IMR-90 (cell line): Measurements from ENCODE around the gene MYO10. TPM values are rescaled to one million over a fixed set of nuclear protein-coding genes. Genes with fewer than 3 reads are reported as not detected.

Experiments used
- ATAC-seq: fragments of 200-7000 bp; cut with Tn5 transposase; 2 replicates; pipeline ENCODE4 v1.9.1; 2020; ENCODE audit warnings: low read depth, mild to moderate bottlenecking, moderate library complexity
- BruUV-seq: library from RNA; stranded (reverse); fragments of 400-500 nt; replicated peaks from 2 replicates; lab custom pipeline; 2021; lab: Mats Ljungman, UMichigan
- CTCF ChIA-PET: fragments of 300-600 bp; formaldehyde crosslinking; extraction: SDS; loops from one replicate; lab custom pipeline; 2021; ENCODE audit warnings: antibody characterized with exemption; lab: Yijun Ruan, JAX
- POLR2A ChIA-PET: fragments of 300-600 bp; sonication (Branson Sonifier 250); formaldehyde crosslinking; loops from one replicate; lab custom pipeline; 2022; ENCODE audit warnings: antibody characterized with exemption; ENCODE audit not compliant: unreplicated experiment; lab: Charles Lee
- DNase-seq: peaks from one replicate; pipeline ENCODE4 v3.0.0; 2013
- H2AFZ ChIP-seq: replicated peaks from 2 replicates; pipeline ENCODE3; 2013; ENCODE audit warnings: low read length, mild to moderate bottlenecking; ENCODE audit not compliant: poor library complexity
- H2AK5ac ChIP-seq: 2 replicates; pipeline ENCODE4 v1.6.1; 2013; ENCODE audit warnings: low read depth, low read length, inconsistent platforms
- H2AK9ac ChIP-seq: replicated peaks from 2 replicates; pipeline ENCODE3; 2013; ENCODE audit warnings: mild to moderate bottlenecking, low read depth, low read length, moderate library complexity; ENCODE audit not compliant: poor library complexity
- H2BK120ac ChIP-seq: 2 replicates; pipeline ENCODE4 v1.6.1; 2013; ENCODE audit warnings: low read depth, low read length, inconsistent platforms
- H2BK15ac ChIP-seq: 3 replicates; pipeline ENCODE4 v1.6.1; 2013; ENCODE audit warnings: low read depth, low read length, inconsistent platforms
- H2BK20ac ChIP-seq: 2 replicates; pipeline ENCODE4 v1.6.1; 2013; ENCODE audit warnings: low read depth, mild to moderate bottlenecking, inconsistent platforms, low read length, moderate library complexity
- H2BK5ac ChIP-seq: 2 replicates; pipeline ENCODE4 v1.6.1; 2013; ENCODE audit warnings: mild to moderate bottlenecking, low read depth, low read length, inconsistent platforms; ENCODE audit not compliant: poor library complexity, severe bottlenecking
- H3K14ac ChIP-seq: replicated peaks from 2 replicates; pipeline ENCODE4 v1.6.1; 2013; ENCODE audit warnings: low read depth, low read length, inconsistent platforms
- H3K18ac ChIP-seq: 2 replicates; pipeline ENCODE4 v1.6.1; 2013; ENCODE audit warnings: low read depth, low read length, control low read depth
- H3K23ac ChIP-seq: 2 replicates; pipeline ENCODE4 v1.6.1; 2013; ENCODE audit warnings: low read depth, low read length, inconsistent platforms
- H3K27ac ChIP-seq: 2 replicates; pipeline ENCODE4 v1.5.1; 2013; ENCODE audit warnings: mild to moderate bottlenecking, control low read depth, low read length; ENCODE audit not compliant: insufficient read depth
- H3K27me3 ChIP-seq: 2 replicates; pipeline ENCODE4 v1.6.1; 2013; ENCODE audit warnings: low read length; ENCODE audit not compliant: control insufficient read depth, insufficient read depth
- H3K36me3 ChIP-seq: 2 replicates; pipeline ENCODE4 v1.6.1; 2013; ENCODE audit warnings: low read length, mixed read lengths; ENCODE audit not compliant: control insufficient read depth, insufficient read depth
- H3K4ac ChIP-seq: 2 replicates; pipeline ENCODE4 v1.6.1; 2013; ENCODE audit warnings: low read depth, low read length, inconsistent platforms
- H3K4me1 ChIP-seq: 2 replicates; pipeline ENCODE4 v1.6.1; 2013; ENCODE audit warnings: low read length, mixed read lengths; ENCODE audit not compliant: control insufficient read depth, insufficient read depth
- H3K4me2 ChIP-seq: 2 replicates; pipeline ENCODE4 v1.6.1; 2013; ENCODE audit warnings: low read depth, mild to moderate bottlenecking, control low read depth, low read length, moderate library complexity
- H3K4me3 ChIP-seq: 2 replicates; pipeline ENCODE4 v1.5.1; 2013; ENCODE audit warnings: low read depth, mild to moderate bottlenecking, control low read depth, low read length, moderate library complexity; ENCODE audit not compliant: insufficient read depth
- H3K56ac ChIP-seq: 2 replicates; pipeline ENCODE4 v1.6.1; 2013; ENCODE audit warnings: low read length, inconsistent platforms; ENCODE audit not compliant: insufficient read depth; ENCODE audit errors: extremely low read depth
- H3K79me1 ChIP-seq, 2 experiments: 2 replicates each; pipeline ENCODE4 v1.6.1; 2013; ENCODE audit warnings: low read length in 2 of 2, inconsistent platforms in 1 of 2, low read depth in 1 of 2
- H3K9ac ChIP-seq: 2 replicates; pipeline ENCODE4 v1.6.1; 2013; ENCODE audit warnings: low read depth, low read length, control low read depth
- H3K9me1 ChIP-seq: 2 replicates; pipeline ENCODE4 v1.6.1; 2013; ENCODE audit warnings: low read length, inconsistent platforms; ENCODE audit not compliant: insufficient read depth
- H3K9me3 ChIP-seq: 2 replicates; pipeline ENCODE4 v1.6.1; 2013; ENCODE audit warnings: low read length; ENCODE audit not compliant: control insufficient read depth, insufficient read depth
- H4K20me1 ChIP-seq: 2 replicates; pipeline ENCODE4 v1.6.1; 2013; ENCODE audit warnings: low read length, inconsistent platforms; ENCODE audit not compliant: insufficient read depth
- H4K5ac ChIP-seq: 2 replicates; pipeline ENCODE4 v1.6.1; 2013; ENCODE audit warnings: mild to moderate bottlenecking, low read depth, low read length, control low read depth
- H4K8ac ChIP-seq, 2 experiments: 2 replicates each; pipeline ENCODE4 v1.6.1; 2013; ENCODE audit warnings: low read depth in 2 of 2, low read length in 2 of 2, control low read depth in 1 of 2, inconsistent platforms in 1 of 2
- H4K91ac ChIP-seq: 2 replicates; pipeline ENCODE4 v1.6.1; 2013; ENCODE audit warnings: low read depth, low read length, inconsistent platforms; ENCODE audit not compliant: insufficient read depth
- BHLHE40 ChIP-seq: fragments of 150-350 bp; IDR thresholded peaks from 2 replicates; pipeline ENCODE4 v1.6.1; 2016; ENCODE audit warnings: mild to moderate bottlenecking, low read depth, low read length
- CHD1 ChIP-seq: IDR thresholded peaks from 2 replicates; pipeline ENCODE4 v1.6.1; 2012; ENCODE audit warnings: low read depth, low read length, improper control_type of control experiment
- ELK1 ChIP-seq: fragments of 150-350 bp; IDR thresholded peaks from 2 replicates; pipeline ENCODE4 v1.6.1; 2016; ENCODE audit warnings: low read depth, mild to moderate bottlenecking, low read length, moderate library complexity, borderline replicate concordance
- FOS ChIP-seq: fragments of 150-350 bp; IDR thresholded peaks from 2 replicates; pipeline ENCODE4 v1.6.1; 2016; ENCODE audit warnings: low read depth, low read length
- MAFK ChIP-seq: IDR thresholded peaks from 2 replicates; pipeline ENCODE4 v1.6.1; 2012; ENCODE audit warnings: low read depth, low read length, improper control_type of control experiment
- MXI1 ChIP-seq: IDR thresholded peaks from 2 replicates; pipeline ENCODE4 v1.6.1; 2012; ENCODE audit warnings: low read depth, mild to moderate bottlenecking, low read length, moderate library complexity, borderline replicate concordance
- NFE2L2 ChIP-seq: fragments of 150-350 bp; IDR thresholded peaks from 2 replicates; pipeline ENCODE4 v1.6.1; 2016; ENCODE audit warnings: low read depth, mild to moderate bottlenecking, low read length
- POLR2A ChIP-seq: IDR thresholded peaks from 2 replicates; pipeline ENCODE4 v1.6.1; 2012; ENCODE audit warnings: mild to moderate bottlenecking, low read depth, low read length
- RAD21 ChIP-seq: IDR thresholded peaks from 2 replicates; pipeline ENCODE4 v1.6.1; 2012; ENCODE audit warnings: low read length, improper control_type of control experiment
- RFX5 ChIP-seq: IDR thresholded peaks from 2 replicates; pipeline ENCODE4 v1.8.0; 2012; ENCODE audit warnings: low read depth, mild to moderate bottlenecking, low read length, moderate library complexity
- SMC3 ChIP-seq: fragments of 150-350 bp; IDR thresholded peaks from 2 replicates; pipeline ENCODE4 v1.6.1; 2016; ENCODE audit warnings: low read depth, mild to moderate bottlenecking, antibody characterized with exemption, low read length, moderate library complexity
- USF2 ChIP-seq: fragments of 150-350 bp; IDR thresholded peaks from 2 replicates; pipeline ENCODE4 v1.6.1; 2017; ENCODE audit warnings: mild to moderate bottlenecking, antibody characterized with exemption, low read length, low read depth
- whole genome bisulfite sequencing, 2 experiments: methylation state at CpG; one replicate each; pipeline versions ENCODE4 v1.1.5 to v1.1.7; 2013; ENCODE audit warnings: missing lambda C conversion rate in 2 of 2; ENCODE audit not compliant: insufficient read length in 1 of 2; ENCODE audit errors: extremely low coverage in 2 of 2; 5-methylcytosine and 5-hydroxymethylcytosine counted together
- dilution Hi-C: fragments of 300-500 bp; cut with HindIII; formaldehyde crosslinking; loops from one replicate; pipeline ENCODE4 v1.14.3; 2018; ENCODE audit warnings: low sequenced_read_pairs; ENCODE audit not compliant: unreplicated experiment
- in situ Hi-C: fragments of 300-500 bp; cut with MboI; formaldehyde crosslinking; loops from 3 replicates; pipeline ENCODE4 v1.14.3; 2019; ENCODE audit warnings: low sequenced_read_pairs, inconsistent platforms, mixed read lengths
- intact Hi-C: fragments of 100-400 bp; cut with micrococcal nuclease; formaldehyde crosslinking; loops from 2 replicates; pipeline ENCODE4 v1.10.0; 2022
- polyA plus RNA-seq, 3 experiments: library from polyadenylated mRNA; depleted of rRNA; stranded (reverse); fragments of >200 nt; gene quantifications; 2 replicates each; pipeline ENCODE4 v1.2.3, GENCODE V29; 2012; ENCODE audit warnings: low replicate concordance in 1 of 3
- total RNA-seq: library from RNA; depleted of rRNA; stranded (reverse); fragments of >200 nt; gene quantifications from 2 replicates; pipeline ENCODE4 v1.2.3, GENCODE V29; 2012

MYO10 gene
- total and polyA plus RNA-seq, 2 of the 4 experiments (the other 2 are of a cell fraction) = 39.9 to 115 TPM

GRCh38 chr5:16712178-16712577 lies 223.9 kb downstream of the MYO10 start:
- Histone ChIP-seq H2BK20ac (no peak overlapping the region), H2AFZ (no peak overlapping the region), H4K8ac (no peak overlapping the region), H3K27ac (no peak overlapping the region), H3K23ac (no peak overlapping the region), H2AK9ac (no peak overlapping the region), H3K9ac (no peak overlapping the region), H2BK5ac (no peak overlapping the region), H3K14ac (no peak overlapping the region), H3K4me3 (no peak overlapping the region), H3K9me3 (no peaks in the 10 kb centered on the region), H3K18ac (no peak overlapping the region), H4K91ac (no peak overlapping the region), H3K36me3 (peaks cover 35% of the 10 kb centered on the region), H3K27me3 (no peaks in the 10 kb centered on the region), H3K56ac (no peak overlapping the region), H3K79me1 (peaks cover 29 to 80% of the 10 kb centered on the region in 2 experiments), H2AK5ac (no peak overlapping the region), H3K4me1 (peaks cover 10% of the 10 kb centered on the region), H2BK15ac (no peak overlapping the region), H2BK120ac (no peak overlapping the region), H3K4ac (no peak overlapping the region), H3K9me1 (peaks cover 24% of the 10 kb centered on the region), H3K4me2 (no peak overlapping the region), H4K5ac (no peak overlapping the region), H4K20me1 (peaks cover 52% of the 10 kb centered on the region)
- no TSS peak for BruUV-seq
- no peak for TF ChIP-seq RAD21
- TF ChIP-seq FOS = no peak
- no peak for TF ChIP-seq CHD1
- TF ChIP-seq MXI1 = no peak
- TF ChIP-seq USF2 = no peak
- TF ChIP-seq NFE2L2 = no peak
- no peak for TF ChIP-seq BHLHE40
- no peak for TF ChIP-seq ELK1
- TF ChIP-seq POLR2A = no peak
- TF ChIP-seq RFX5 = no peak
- TF ChIP-seq MAFK = no peak
- no peak for TF ChIP-seq SMC3
- in situ Hi-C loops (no loop called here), intact Hi-C loops (no loop called here), dilution Hi-C loops (no loop called here)
- ChIA-PET CTCF (interaction anchor here (1.0 kb wide), 1 partner anchor 21 kb away, joined by 4 read pairs; no protein-coding TSS in a partner anchor), POLR2A (interaction anchor here (0.5 kb wide), 1 partner anchor 405 kb away, joined by 7 read pairs; no protein-coding TSS in a partner anchor)
- DNase-seq = no peak
- no CpG with 5 or more reads among the region's 1 CpG for WGBS, 2 experiments
- ATAC-seq = no peak
